A673 (cell line): ENCODE results near the gene CAMKK1. TPM values are rescaled to one million over a fixed set of nuclear protein-coding genes. Genes with fewer than 3 reads are reported as not detected.

Source experiments
- BruUV-seq: library from RNA; stranded (reverse); fragments of 400-500 nt; replicated peaks from 2 replicates; lab custom pipeline; 2021; lab: Mats Ljungman, UMichigan
- CTCF ChIA-PET: fragments of 300-600 bp; sonication (Branson Sonifier 250); formaldehyde crosslinking; loops from one replicate; lab custom pipeline; 2022; ENCODE audit warnings: antibody characterized with exemption; lab: Charles Lee
- POLR2A ChIA-PET: fragments of 300-600 bp; sonication (Branson Sonifier 250); formaldehyde crosslinking; loops from one replicate; lab custom pipeline; 2022; ENCODE audit warnings: antibody characterized with exemption; ENCODE audit not compliant: low non-redundant PET; lab: Charles Lee
- DNase-seq: peaks from one replicate; pipeline ENCODE4 v3.0.0-alpha.2; 2015; ENCODE audit warnings: low spot score
- H3K27ac ChIP-seq: fragments of 200-600 bp; sonication (generic); 2 replicates; pipeline ENCODE4 v1.5.1; 2016; ENCODE audit warnings: mixed run types, low read depth, mild to moderate bottlenecking, mixed read lengths, antibody characterized with exemption, low read length; ENCODE audit not compliant: poor library complexity, severe bottlenecking
- H3K27me3 ChIP-seq: fragments of 200-600 bp; sonication (generic); replicated peaks from 2 replicates; pipeline ENCODE4 v1.6.1; 2017; ENCODE audit warnings: mixed run types, low read depth, mild to moderate bottlenecking, mixed read lengths, antibody characterized with exemption, low read length; ENCODE audit not compliant: insufficient read depth, poor library complexity
- H3K36me3 ChIP-seq: fragments of 200-600 bp; sonication (generic); 2 replicates; pipeline ENCODE4 v1.6.1; 2016; ENCODE audit warnings: mixed run types, mild to moderate bottlenecking, mixed read lengths, antibody characterized with exemption, low read length; ENCODE audit not compliant: insufficient read depth, poor library complexity, severe bottlenecking
- H3K4me1 ChIP-seq: fragments of 200-600 bp; sonication (generic); 2 replicates; pipeline ENCODE4 v1.6.1; 2017; ENCODE audit warnings: mixed run types, mild to moderate bottlenecking, mixed read lengths, antibody characterized with exemption, low read length; ENCODE audit not compliant: insufficient read depth, poor library complexity, severe bottlenecking
- H3K4me3 ChIP-seq: fragments of 200-600 bp; sonication (generic); 2 replicates; pipeline ENCODE4 v1.5.1; 2016; ENCODE audit warnings: low read depth, mixed run types, mild to moderate bottlenecking, mixed read lengths, low read length; ENCODE audit not compliant: poor library complexity, severe bottlenecking
- H3K9me3 ChIP-seq: fragments of 200-600 bp; sonication (generic); 2 replicates; pipeline ENCODE4 v1.6.1; 2016; ENCODE audit warnings: mixed run types, low read depth, mild to moderate bottlenecking, mixed read lengths, antibody characterized with exemption, low read length; ENCODE audit not compliant: poor library complexity, severe bottlenecking
- EZH2 ChIP-seq: fragments of 200-600 bp; sonication (generic); IDR thresholded peaks from 2 replicates; pipeline ENCODE4 v1.6.1; 2017; ENCODE audit warnings: borderline replicate concordance, low read depth, mild to moderate bottlenecking, mixed read lengths, antibody characterized with exemption, low read length; ENCODE audit not compliant: poor library complexity, severe bottlenecking
- intact Hi-C: fragments of 100-400 bp; cut with micrococcal nuclease; formaldehyde crosslinking; loops from one replicate; pipeline ENCODE4 v1.10.0; 2022; ENCODE audit not compliant: unreplicated experiment
- total RNA-seq: library from RNA; stranded (reverse); gene quantifications from 2 replicates; pipeline ENCODE4 v1.2.3, GENCODE V29; 2021
- TF ChIP-seq, protein P1 (sequence below): fragments of 300-800, 200-600 bp; sonication (generic); conservative IDR thresholded peaks from 2 replicates; pipeline ENCODE4 v1.5.1; 2017; ENCODE audit warnings: low read depth, mild to moderate bottlenecking, antibody characterized with exemption, low read length, moderate library complexity, mixed read lengths

CAMKK1 gene
- total RNA-seq, 1 experiment from 2014 or later: 6.1 TPM

GRCh38 chr17:3890082-3890877 lies 2.6 kb downstream of the CAMKK1 start:
- no peak overlapping the region for H3K4me3 ChIP-seq

GRCh38 chr17:3889325-3890012 lies 3.4 kb downstream of the CAMKK1 start:
- ChIA-PET POLR2A (no interaction called here), CTCF (interaction anchor here (0.9 kb wide), 1 partner anchor 152 kb away, joined by 4 read pairs; no protein-coding TSS in a partner anchor)
- peak overlapping the region; percentile 67 for H3K27ac ChIP-seq
- H3K4me1 ChIP-seq: peaks cover 52% of the 10 kb centered on the region
- no peaks in the 10 kb centered on the region for H3K9me3 ChIP-seq
- no TSS peak for BruUV-seq
- TF ChIP-seq, protein P1, sequence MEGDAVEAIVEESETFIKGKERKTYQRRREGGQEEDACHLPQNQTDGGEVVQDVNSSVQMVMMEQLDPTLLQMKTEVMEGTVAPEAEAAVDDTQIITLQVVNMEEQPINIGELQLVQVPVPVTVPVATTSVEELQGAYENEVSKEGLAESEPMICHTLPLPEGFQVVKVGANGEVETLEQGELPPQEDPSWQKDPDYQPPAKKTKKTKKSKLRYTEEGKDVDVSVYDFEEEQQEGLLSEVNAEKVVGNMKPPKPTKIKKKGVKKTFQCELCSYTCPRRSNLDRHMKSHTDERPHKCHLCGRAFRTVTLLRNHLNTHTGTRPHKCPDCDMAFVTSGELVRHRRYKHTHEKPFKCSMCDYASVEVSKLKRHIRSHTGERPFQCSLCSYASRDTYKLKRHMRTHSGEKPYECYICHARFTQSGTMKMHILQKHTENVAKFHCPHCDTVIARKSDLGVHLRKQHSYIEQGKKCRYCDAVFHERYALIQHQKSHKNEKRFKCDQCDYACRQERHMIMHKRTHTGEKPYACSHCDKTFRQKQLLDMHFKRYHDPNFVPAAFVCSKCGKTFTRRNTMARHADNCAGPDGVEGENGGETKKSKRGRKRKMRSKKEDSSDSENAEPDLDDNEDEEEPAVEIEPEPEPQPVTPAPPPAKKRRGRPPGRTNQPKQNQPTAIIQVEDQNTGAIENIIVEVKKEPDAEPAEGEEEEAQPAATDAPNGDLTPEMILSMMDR: no peak
- no peak for TF ChIP-seq EZH2
- no peak for DNase-seq
- peaks cover 8% of the 10 kb centered on the region for H3K36me3 ChIP-seq
- no peak overlapping the region for H3K4me3 ChIP-seq
- intact Hi-C loops: no loop called here
- H3K27me3 ChIP-seq: no peaks in the 10 kb centered on the region

More at GRCh38 chr17:3890082-3890877, 2.6 kb downstream of the CAMKK1 start:
- no TSS peak for BruUV-seq
- Histone ChIP-seq H3K27me3 (no peaks in the 10 kb centered on the region), H3K4me1 (peaks cover 52% of the 10 kb centered on the region), H3K9me3 (no peaks in the 10 kb centered on the region), H3K27ac (peak overlapping the region; percentile 67), H3K36me3 (no peaks in the 10 kb centered on the region)
- ChIA-PET CTCF (interaction anchor here (0.6 to 0.9 kb wide), 2 partner anchors 153 to 402 kb away, joined by 4 to 5 read pairs; no protein-coding TSS in a partner anchor), POLR2A (no interaction called here)
- no peak for TF ChIP-seq EZH2
- TF ChIP-seq, protein P1: no peak
- intact Hi-C loops: no loop called here
- peak; percentile 92 for DNase-seq

- Histone ChIP-seq H3K36me3 (peaks cover 8% of the 10 kb centered on the region), H3K27ac (peak overlapping the region; percentile 67), H3K4me1 (peaks cover 52% of the 10 kb centered on the region), H3K27me3 (no peaks in the 10 kb centered on the region), H3K4me3 (no peak overlapping the region), H3K9me3 (no peaks in the 10 kb centered on the region)
- intact Hi-C loops: no loop called here
- no peak for TF ChIP-seq EZH2
- TF ChIP-seq, protein P1: no peak
- peak; percentile 83 for DNase-seq
- TSS peak; percentile 91 for BruUV-seq
- CTCF ChIA-PET: no interaction called here
- POLR2A ChIA-PET: no interaction called here
Measured at GRCh38 chr17:3888343-3889171, 4.3 kb downstream of the CAMKK1 start.
